GM12878 (cell line): ENCODE measurements around the gene VTI1A. TPM values are rescaled to one million over a fixed set of nuclear protein-coding genes. Genes with fewer than 3 reads are reported as not detected.
"Not testable (repeated sequence)": the region's sequence is repeated elsewhere in the genome, so short reads cannot be mapped to it uniquely, and the experiment has no call there.

Experiments
- ATAC-seq: fragments of 200-7000 bp; cut with Tn5 transposase; 3 replicates; pipeline ENCODE4 v1.9.1; 2020; ENCODE audit warnings: mild to moderate bottlenecking, moderate library complexity
- BruUV-seq: library from RNA; stranded (reverse); fragments of 400-500 nt; replicated peaks from 2 replicates; lab custom pipeline; 2021; lab: Mats Ljungman, UMichigan
- CTCF ChIA-PET: fragments of 300-600 bp; sonication (Branson Sonifier 250); formaldehyde crosslinking; extraction: SDS; loops from one replicate; lab custom pipeline; 2021; ENCODE audit warnings: inconsistent platforms; lab: Yijun Ruan, JAX
- POLR2A ChIA-PET: fragments of 350-600 bp; formaldehyde crosslinking; extraction: SDS; loops from one replicate; lab custom pipeline; 2021; ENCODE audit warnings: inconsistent platforms; lab: Charles Lee
- RAD21 ChIA-PET: fragments of 300-600 bp; sonication (Branson Sonifier 250); formaldehyde crosslinking; loops from one replicate; lab custom pipeline; 2023; ENCODE audit warnings: antibody characterized with exemption; ENCODE audit not compliant: unreplicated experiment; lab: Charles Lee
- SMC1A ChIA-PET: fragments of 300-600 bp; sonication (Branson Sonifier 250); formaldehyde crosslinking; loops from one replicate; lab custom pipeline; 2023; ENCODE audit not compliant: unreplicated experiment, uncharacterized antibody; lab: Charles Lee
- DNase-seq: peaks from one replicate; pipeline ENCODE4 v3.0.0-alpha.2; 2011; ENCODE audit warnings: low read depth, low spot score
- FAIRE-seq: peaks from 3 replicates; lab custom pipeline; 2011; peaks lifted over from hg19 to GRCh38; lab: Jason Lieb, UNC
- H2AFZ ChIP-seq: 2 replicates; pipeline ENCODE4 v1.6.0; 2011; ENCODE audit warnings: low read depth, low read length, control low read depth; ENCODE audit not compliant: control insufficient read depth
- H3K27ac ChIP-seq: 2 replicates; pipeline ENCODE4 v1.5.1; 2011; ENCODE audit warnings: control low read depth; ENCODE audit not compliant: control insufficient read depth, insufficient read depth
- H3K27me3 ChIP-seq, 2 experiments: replicated peaks in 1 of 2; 2 replicates each; pipeline versions ENCODE4 v1.6.0 to v1.6.1; 2011; ENCODE audit warnings: low read length in 1 of 2; ENCODE audit not compliant: control insufficient read depth in 2 of 2, insufficient read depth in 2 of 2
- H3K36me3 ChIP-seq, 2 experiments: 2 replicates each; pipeline ENCODE4 v1.5.1; 2011; ENCODE audit warnings: low read length in 1 of 2; ENCODE audit not compliant: control insufficient read depth in 2 of 2, insufficient read depth in 2 of 2
- H3K4me1 ChIP-seq: 2 replicates; pipeline ENCODE4 v1.6.1; 2011; ENCODE audit warnings: mild to moderate bottlenecking, low read length, moderate library complexity, mixed read lengths; ENCODE audit not compliant: control insufficient read depth, insufficient read depth
- H3K4me2 ChIP-seq: 2 replicates; pipeline ENCODE4 v1.6.0; 2011; ENCODE audit warnings: control low read depth; ENCODE audit not compliant: control insufficient read depth, insufficient read depth
- H3K4me3 ChIP-seq: fragments of 200-600 bp; sonication (generic); 2 replicates; pipeline ENCODE4 v1.5.1; 2016
- H3K79me2 ChIP-seq: 2 replicates; pipeline ENCODE4 v1.6.0; 2011; ENCODE audit warnings: low read length; ENCODE audit not compliant: control insufficient read depth, insufficient read depth
- H3K9ac ChIP-seq: 2 replicates; pipeline ENCODE4 v1.8.0; 2011; ENCODE audit warnings: low read length, control low read depth, mixed read lengths; ENCODE audit not compliant: control insufficient read depth, insufficient read depth
- H3K9me3 ChIP-seq: replicated peaks from 3 replicates; pipeline ENCODE4 v1.5.1; 2011; ENCODE audit warnings: mild to moderate bottlenecking, low read length; ENCODE audit not compliant: control insufficient read depth, insufficient read depth
- H4K20me1 ChIP-seq: 2 replicates; pipeline ENCODE4 v1.6.0; 2011; ENCODE audit not compliant: control insufficient read depth, insufficient read depth
- MTA2 ChIP-seq: fragments of 450-650 bp; IDR thresholded peaks from 2 replicates; pipeline ENCODE4 v1.6.1; 2016; ENCODE audit warnings: low read depth, mild to moderate bottlenecking, moderate library complexity
- NFYB ChIP-seq: IDR thresholded peaks from 2 replicates; pipeline ENCODE4 v1.6.1; 2011; ENCODE audit warnings: low read depth, mild to moderate bottlenecking, low read length, improper control_type of control experiment, moderate library complexity; ENCODE audit not compliant: insufficient read depth
- RUNX3 ChIP-seq: IDR thresholded peaks from 2 replicates; pipeline ENCODE4 v1.6.1; 2012; ENCODE audit warnings: low read length, inconsistent platforms
- SUPT20H ChIP-seq: IDR thresholded peaks from 2 replicates; pipeline ENCODE4 v1.6.1; 2011; ENCODE audit warnings: low read depth, mild to moderate bottlenecking, low read length, moderate library complexity, borderline replicate concordance; ENCODE audit not compliant: control insufficient read depth
- WGBS: methylation state at CpG from one replicate; pipeline ENCODE4 v1.1.6; 2016; ENCODE audit warnings: low lambda C conversion rate; ENCODE audit not compliant: insufficient replicate concordance, insufficient coverage; ENCODE audit errors: missing lambda C conversion rate; 5-methylcytosine and 5-hydroxymethylcytosine counted together
- in situ Hi-C: fragments of 300-500 bp; cut with MboI; formaldehyde crosslinking; loops from 9 replicates; pipeline ENCODE4 v1.14.3; 2018; ENCODE audit warnings: mixed read lengths
- intact Hi-C: fragments of 100-400 bp; cut with micrococcal nuclease; formaldehyde crosslinking; loops from one replicate; pipeline ENCODE4 v1.14.2; 2022; ENCODE audit not compliant: unreplicated experiment
- microRNA-seq: library from miRNA; unstranded; fragments of <30 nt; microRNA quantifications from one replicate; pipeline ENCODE4, GENCODE V29; 2018
- polyA plus RNA-seq, 11 experiments: library from polyadenylated mRNA; depleted of rRNA in 4 of 11; unstranded in 6 of 11; stranded (reverse) in 5 of 11; fragments of >200 nt; fragmentation: Nextera tagmentation in 4 of 11; fragmentation: Illumina TruSeq in 1 of 11; extraction: Ambion mirVana in 4 of 11; extraction: Trizol in 1 of 11; gene quantifications; 1 replicate in 1 of 11; 2 replicates in 10 of 11; pipeline versions ENCODE4 v1.2.1 to v1.2.3, GENCODE V29; 2011 to 2016; ENCODE audit warnings: inconsistent platforms in 2 of 11, missing spikeins in 2 of 11, low read depth in 1 of 11
- small RNA-seq: library from RNA; depleted of rRNA; stranded (forward); fragments of <200 nt; gene quantifications from one replicate; pipeline ENCODE3, GENCODE V24; 2014
- total RNA-seq, 4 experiments: library from RNA; depleted of rRNA in 3 of 4; stranded (reverse); fragments of >200 nt in 3 of 4; fragmentation: Illumina TruSeq in 1 of 4; extraction: Trizol in 1 of 4; gene quantifications; 2 replicates each; pipeline versions ENCODE4 v1.2.1 to v1.2.3, GENCODE V29; 2013 to 2021
- TF ChIP-seq, protein P1 (sequence below): IDR thresholded peaks from 2 replicates; pipeline ENCODE4 v1.6.1; 2011; ENCODE audit warnings: low read depth, low read length, improper control_type of control experiment, borderline replicate concordance
- TF ChIP-seq, protein P2 (sequence below): IDR thresholded peaks from 2 replicates; pipeline ENCODE4 v1.6.1; 2012; ENCODE audit warnings: low read depth, low read length, improper control_type of control experiment
- TF ChIP-seq, protein P3 (sequence below): fragments of 150-350 bp; IDR thresholded peaks from 2 replicates; pipeline ENCODE4 v1.6.1; 2016; ENCODE audit warnings: low read depth, low read length

The VTI1A gene
- total and polyA plus RNA-seq, 10 of the 15 experiments (the other 5 are each of a cell fraction or from before 2014, with no cell fraction given), result 12.4 to 43.2 (median 27.5) TPM

DNA sequence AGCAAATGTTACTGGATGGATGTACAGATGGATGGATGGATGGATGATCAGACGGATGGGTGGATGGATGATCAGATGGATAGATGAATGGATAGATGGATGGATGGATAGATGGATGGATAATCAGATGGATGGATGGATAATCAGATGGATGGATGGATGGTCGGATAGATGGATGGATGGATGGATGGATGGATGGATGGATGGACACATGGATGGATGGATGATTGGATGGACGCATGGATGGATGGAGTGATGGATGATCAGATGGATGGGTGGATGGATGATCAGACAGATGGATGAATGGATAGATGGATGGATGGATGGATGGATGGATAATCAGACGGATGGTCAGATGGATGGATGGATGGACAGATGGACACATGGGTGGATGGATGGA lies 412.8 kb downstream of the VTI1A start (continued):
- TF ChIP-seq, protein P1, sequence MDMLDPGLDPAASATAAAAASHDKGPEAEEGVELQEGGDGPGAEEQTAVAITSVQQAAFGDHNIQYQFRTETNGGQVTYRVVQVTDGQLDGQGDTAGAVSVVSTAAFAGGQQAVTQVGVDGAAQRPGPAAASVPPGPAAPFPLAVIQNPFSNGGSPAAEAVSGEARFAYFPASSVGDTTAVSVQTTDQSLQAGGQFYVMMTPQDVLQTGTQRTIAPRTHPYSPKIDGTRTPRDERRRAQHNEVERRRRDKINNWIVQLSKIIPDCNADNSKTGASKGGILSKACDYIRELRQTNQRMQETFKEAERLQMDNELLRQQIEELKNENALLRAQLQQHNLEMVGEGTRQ, result no peak
- TF ChIP-seq RUNX3, result no peak
- TF ChIP-seq, protein P2, sequence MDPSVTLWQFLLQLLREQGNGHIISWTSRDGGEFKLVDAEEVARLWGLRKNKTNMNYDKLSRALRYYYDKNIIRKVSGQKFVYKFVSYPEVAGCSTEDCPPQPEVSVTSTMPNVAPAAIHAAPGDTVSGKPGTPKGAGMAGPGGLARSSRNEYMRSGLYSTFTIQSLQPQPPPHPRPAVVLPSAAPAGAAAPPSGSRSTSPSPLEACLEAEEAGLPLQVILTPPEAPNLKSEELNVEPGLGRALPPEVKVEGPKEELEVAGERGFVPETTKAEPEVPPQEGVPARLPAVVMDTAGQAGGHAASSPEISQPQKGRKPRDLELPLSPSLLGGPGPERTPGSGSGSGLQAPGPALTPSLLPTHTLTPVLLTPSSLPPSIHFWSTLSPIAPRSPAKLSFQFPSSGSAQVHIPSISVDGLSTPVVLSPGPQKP, result no peak
- no peak for TF ChIP-seq SUPT20H
- no peak for TF ChIP-seq NFYB
- TF ChIP-seq, protein P3, sequence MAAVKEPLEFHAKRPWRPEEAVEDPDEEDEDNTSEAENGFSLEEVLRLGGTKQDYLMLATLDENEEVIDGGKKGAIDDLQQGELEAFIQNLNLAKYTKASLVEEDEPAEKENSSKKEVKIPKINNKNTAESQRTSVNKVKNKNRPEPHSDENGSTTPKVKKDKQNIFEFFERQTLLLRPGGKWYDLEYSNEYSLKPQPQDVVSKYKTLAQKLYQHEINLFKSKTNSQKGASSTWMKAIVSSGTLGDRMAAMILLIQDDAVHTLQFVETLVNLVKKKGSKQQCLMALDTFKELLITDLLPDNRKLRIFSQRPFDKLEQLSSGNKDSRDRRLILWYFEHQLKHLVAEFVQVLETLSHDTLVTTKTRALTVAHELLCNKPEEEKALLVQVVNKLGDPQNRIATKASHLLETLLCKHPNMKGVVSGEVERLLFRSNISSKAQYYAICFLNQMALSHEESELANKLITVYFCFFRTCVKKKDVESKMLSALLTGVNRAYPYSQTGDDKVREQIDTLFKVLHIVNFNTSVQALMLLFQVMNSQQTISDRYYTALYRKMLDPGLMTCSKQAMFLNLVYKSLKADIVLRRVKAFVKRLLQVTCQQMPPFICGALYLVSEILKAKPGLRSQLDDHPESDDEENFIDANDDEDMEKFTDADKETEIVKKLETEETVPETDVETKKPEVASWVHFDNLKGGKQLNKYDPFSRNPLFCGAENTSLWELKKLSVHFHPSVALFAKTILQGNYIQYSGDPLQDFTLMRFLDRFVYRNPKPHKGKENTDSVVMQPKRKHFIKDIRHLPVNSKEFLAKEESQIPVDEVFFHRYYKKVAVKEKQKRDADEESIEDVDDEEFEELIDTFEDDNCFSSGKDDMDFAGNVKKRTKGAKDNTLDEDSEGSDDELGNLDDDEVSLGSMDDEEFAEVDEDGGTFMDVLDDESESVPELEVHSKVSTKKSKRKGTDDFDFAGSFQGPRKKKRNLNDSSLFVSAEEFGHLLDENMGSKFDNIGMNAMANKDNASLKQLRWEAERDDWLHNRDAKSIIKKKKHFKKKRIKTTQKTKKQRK, result no peak
- no peak for TF ChIP-seq MTA2

DNA sequence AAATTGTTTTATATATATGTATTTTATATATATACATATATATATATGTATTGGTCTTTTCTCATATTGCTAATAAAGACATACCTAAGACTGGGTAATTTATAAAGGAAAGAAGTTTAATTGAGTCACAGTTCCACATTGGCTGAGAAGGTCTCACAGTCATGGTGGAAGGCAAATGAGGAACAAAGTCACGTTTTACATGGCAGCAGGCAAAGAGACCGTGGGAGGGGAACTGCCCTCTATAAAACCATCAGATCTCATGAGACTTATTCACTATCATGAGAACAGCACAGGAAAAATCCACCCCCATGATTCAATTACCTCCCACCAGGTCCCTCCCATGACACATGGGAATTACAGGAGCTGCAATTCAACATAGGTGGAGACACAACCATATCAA lies 416.4 kb downstream of the VTI1A start:
- H3K79me2 ChIP-seq, H3K4me2 ChIP-seq, RAD21 ChIA-PET, ATAC-seq, POLR2A ChIA-PET, H2AFZ ChIP-seq, CTCF ChIA-PET, BruUV-seq, H4K20me1 ChIP-seq, H3K4me3 ChIP-seq, H3K9ac ChIP-seq, DNase-seq, H3K36me3 ChIP-seq, H3K27ac ChIP-seq, intact Hi-C loops, H3K4me1 ChIP-seq, FAIRE-seq, in situ Hi-C loops, H3K27me3 ChIP-seq, H3K9me3 ChIP-seq: not testable (repeated sequence)
- 0% methylated on average over 2 of the region's 2 CpGs for WGBS
- SMC1A ChIA-PET, result interaction anchor here (0.6 kb wide), 1 partner anchor 92 kb away, joined by 3 read pairs; no protein-coding TSS in a partner anchor

Small RNAs within 50 kb of the gene (microRNA-seq; reads per million reads assigned to microRNA genes)
- not detected for gene MIR4295

Small RNAs within 50 kb of the gene (small RNA-seq; reads per million reads assigned to genes)
- gene AC022018.1 (not detected), gene MIR4295 (not detected)

Other genes starting within 250 kb of the VTI1A start
- not detected in 2 replicates for gene TECTB, start 163.8 kb upstream of the VTI1A start, total RNA-seq (2014; rRNA removed)
- not detected in 2 replicates for gene TECTB, start 163.8 kb upstream of the VTI1A start, total RNA-seq (2014; rRNA removed; fragmentation: Illumina TruSeq; extraction: Trizol)
- gene TECTB, start 163.8 kb upstream of the VTI1A start, total RNA-seq (2021), result not detected in 2 replicates
- not detected in 2 replicates for gene TECTB, start 163.8 kb upstream of the VTI1A start, polyA plus RNA-seq (2011; rRNA removed)
- gene TECTB, start 163.8 kb upstream of the VTI1A start, polyA plus RNA-seq (2014; fragmentation: Illumina TruSeq; extraction: Trizol), result not detected in 2 replicates
- gene TECTB, start 163.8 kb upstream of the VTI1A start, polyA plus RNA-seq (2014; fragmentation: Nextera tagmentation; extraction: Ambion mirVana), result not detected
- gene TECTB, start 163.8 kb upstream of the VTI1A start, polyA plus RNA-seq (2014; rRNA removed), result not detected in 2 replicates
- not detected for gene TECTB, start 163.8 kb upstream of the VTI1A start, polyA plus RNA-seq (2016; fragmentation: Nextera tagmentation; extraction: Ambion mirVana)
- 46.5 and 47.2 TPM in 2 replicates for gene ACSL5, start 73.1 kb upstream of the VTI1A start, total RNA-seq (2014; rRNA removed)
- 45.2 and 46.2 TPM in 2 replicates for gene ACSL5, start 73.1 kb upstream of the VTI1A start, total RNA-seq (2014; rRNA removed; fragmentation: Illumina TruSeq; extraction: Trizol)
- 40.3 and 40.4 TPM in 2 replicates for gene ACSL5, start 73.1 kb upstream of the VTI1A start, total RNA-seq (2021)
- gene ACSL5, start 73.1 kb upstream of the VTI1A start, polyA plus RNA-seq (2011; rRNA removed), result 56.3 and 61.4 TPM in 2 replicates
- 57.0 and 68.7 TPM in 2 replicates for gene ACSL5, start 73.1 kb upstream of the VTI1A start, polyA plus RNA-seq (2014; fragmentation: Illumina TruSeq; extraction: Trizol)
- 10 to 100 TPM; 22.3 to 23.4 TPM for gene ACSL5, start 73.1 kb upstream of the VTI1A start, polyA plus RNA-seq (2014; fragmentation: Nextera tagmentation; extraction: Ambion mirVana)
- 46.1 and 48.7 TPM in 2 replicates for gene ACSL5, start 73.1 kb upstream of the VTI1A start, polyA plus RNA-seq (2014; rRNA removed)
- gene ACSL5, start 73.1 kb upstream of the VTI1A start, polyA plus RNA-seq (2016; fragmentation: Nextera tagmentation; extraction: Ambion mirVana), result 10 to 100 TPM; 54.5 to 56.0 TPM
- 23.8 and 28.9 TPM in 2 replicates for gene ZDHHC6, start 301 bp upstream of the VTI1A start, total RNA-seq (2014; rRNA removed)
- 30.9 and 34.0 TPM in 2 replicates for gene ZDHHC6, start 301 bp upstream of the VTI1A start, total RNA-seq (2014; rRNA removed; fragmentation: Illumina TruSeq; extraction: Trizol)
- 28.3 and 30.9 TPM in 2 replicates for gene ZDHHC6, start 301 bp upstream of the VTI1A start, total RNA-seq (2021)
- 40.5 and 42.0 TPM in 2 replicates for gene ZDHHC6, start 301 bp upstream of the VTI1A start, polyA plus RNA-seq (2011; rRNA removed)
- gene ZDHHC6, start 301 bp upstream of the VTI1A start, polyA plus RNA-seq (2014; fragmentation: Illumina TruSeq; extraction: Trizol), result 39.6 and 50.9 TPM in 2 replicates
- 10 to 100 TPM; 29.5 to 31.8 TPM for gene ZDHHC6, start 301 bp upstream of the VTI1A start, polyA plus RNA-seq (2014; fragmentation: Nextera tagmentation; extraction: Ambion mirVana)
- gene ZDHHC6, start 301 bp upstream of the VTI1A start, polyA plus RNA-seq (2014; rRNA removed), result 35.2 and 39.5 TPM in 2 replicates
- 10 to 100 TPM; 58.2 to 59.4 TPM for gene ZDHHC6, start 301 bp upstream of the VTI1A start, polyA plus RNA-seq (2016; fragmentation: Nextera tagmentation; extraction: Ambion mirVana)